Middle frontal gyrus (tissue), 1 donor: ENCODE results near the gene ARHGAP23.
"Not testable (repeated sequence)": the region's sequence is repeated elsewhere in the genome, so short reads cannot be mapped to it uniquely, and the experiment has no call there.

Source experiments
- DNase-seq: peaks from one replicate; pipeline ENCODE4 v3.0.0-alpha.2; 2015; ENCODE audit warnings: low spot score; ENCODE audit errors: extremely low spot score

The ARHGAP23 gene

GRCh38 chr17:38460716-38461630, 32.7 kb downstream of the ARHGAP23 start:
- no peak for DNase-seq

- no peak for DNase-seq
Measured at GRCh38 chr17:38461683-38462082, 33.4 kb downstream of the ARHGAP23 start.

GRCh38 chr17:38463451-38463858, 35.2 kb downstream of the ARHGAP23 start:
- no peak for DNase-seq

GRCh38 chr17:38464251-38464722, 36.0 kb downstream of the ARHGAP23 start:
- DNase-seq = no peak

- peak; percentile 86 for DNase-seq
Measured at GRCh38 chr17:38464723-38465390, 36.6 kb downstream of the ARHGAP23 start.

GRCh38 chr17:38465391-38466345, 37.4 kb downstream of the ARHGAP23 start:
- no peak for DNase-seq

- no peak for DNase-seq
Measured at GRCh38 chr17:38466346-38467315, 38.4 kb downstream of the ARHGAP23 start.

GRCh38 chr17:38467491-38467890, 39.2 kb downstream of the ARHGAP23 start:
- no peak for DNase-seq

GRCh38 chr17:38469875-38470274, 41.6 kb downstream of the ARHGAP23 start:
- no peak for DNase-seq

- not testable (repeated sequence) for DNase-seq
Measured at GRCh38 chr17:38471253-38471652, 43.0 kb downstream of the ARHGAP23 start.

GRCh38 chr17:38474666-38475065, 46.4 kb downstream of the ARHGAP23 start:
- not testable (repeated sequence) for DNase-seq

GRCh38 chr17:38476549-38476948, 48.3 kb downstream of the ARHGAP23 start:
- DNase-seq = no peak

- DNase-seq = not testable (repeated sequence)
Measured at GRCh38 chr17:38477417-38477816, 49.2 kb downstream of the ARHGAP23 start.

GRCh38 chr17:38477951-38478350, 49.7 kb downstream of the ARHGAP23 start:
- DNase-seq = not testable (repeated sequence)

GRCh38 chr17:38478667-38479066, 50.4 kb downstream of the ARHGAP23 start:
- not testable (repeated sequence) for DNase-seq

- not testable (repeated sequence) for DNase-seq
Measured at GRCh38 chr17:38482039-38482699, 53.9 kb downstream of the ARHGAP23 start.

GRCh38 chr17:38482700-38483043, 54.4 kb downstream of the ARHGAP23 start:
- DNase-seq = not testable (repeated sequence)

GRCh38 chr17:38484242-38485145, 56.2 kb downstream of the ARHGAP23 start:
- DNase-seq = peak; percentile 80

- DNase-seq = no peak
Measured at GRCh38 chr17:38485146-38485468, 56.8 kb downstream of the ARHGAP23 start.
